Glutamatergic neuron (in vitro differentiated cells): ENCODE measurements around the gene DAO. TPM values are rescaled to one million over a fixed set of nuclear protein-coding genes. Genes with fewer than 3 reads are reported as not detected.

Experiments used
- DNase-seq: peaks from one replicate; pipeline ENCODE4 v3.0.0; 2022
- H3K27ac Mint-ChIP-seq: one replicate; pipeline ENCODE4 v1.8.0; 2020; ENCODE audit warnings: mild to moderate bottlenecking, mixed read lengths, inconsistent platforms; ENCODE audit not compliant: unreplicated experiment
- H3K27me3 Mint-ChIP-seq: one replicate; pipeline ENCODE4 v1.8.0; 2020; ENCODE audit warnings: mild to moderate bottlenecking, moderate library complexity, mixed read lengths, inconsistent platforms; ENCODE audit not compliant: unreplicated experiment
- H3K36me3 Mint-ChIP-seq: one replicate; pipeline ENCODE4 v1.8.0; 2020; ENCODE audit warnings: mild to moderate bottlenecking, mixed read lengths, inconsistent platforms; ENCODE audit not compliant: unreplicated experiment
- H3K4me1 Mint-ChIP-seq: one replicate; pipeline ENCODE4 v1.8.0; 2020; ENCODE audit warnings: mild to moderate bottlenecking, low read depth, mixed read lengths, inconsistent platforms; ENCODE audit not compliant: unreplicated experiment
- H3K4me3 Mint-ChIP-seq: one replicate; pipeline ENCODE4 v1.8.0; 2020; ENCODE audit warnings: mild to moderate bottlenecking, mixed read lengths, inconsistent platforms; ENCODE audit not compliant: unreplicated experiment
- H3K9me3 Mint-ChIP-seq: one replicate; pipeline ENCODE4 v1.8.0; 2020; ENCODE audit warnings: mild to moderate bottlenecking, moderate library complexity, mixed read lengths, inconsistent platforms; ENCODE audit not compliant: unreplicated experiment
- CTCF ChIP-seq: fragments of 200-600 bp; sonication (generic); IDR thresholded peaks from one replicate; pipeline ENCODE4 v1.5.0; 2021; ENCODE audit not compliant: partially characterized antibody, unreplicated experiment
- total RNA-seq: library from RNA; stranded (reverse); fragmentation: NEBNext Ultra II Directional; extraction: Animal tissue kit (Norgen Biotek cat#: 25700); gene quantifications from one replicate; pipeline ENCODE4 v1.2.1, GENCODE V29; 2021; ENCODE audit not compliant: unreplicated experiment

The DAO gene
- total RNA-seq, 1 donor from 2014 or later: not detected

GRCh38 chr12:108886873-108887629, 7.2 kb downstream of the DAO start:
- H3K27ac Mint-ChIP-seq: no peak overlapping the region
- TF ChIP-seq CTCF: no peak
- H3K4me1 Mint-ChIP-seq: no peaks in the 10 kb centered on the region
- H3K36me3 Mint-ChIP-seq: peaks cover 5% of the 10 kb centered on the region
- peaks cover under 1% of the 10 kb centered on the region for H3K27me3 Mint-ChIP-seq
- H3K9me3 Mint-ChIP-seq: no peaks in the 10 kb centered on the region
- no peak for DNase-seq
- H3K4me3 Mint-ChIP-seq: no peak overlapping the region

DNA sequence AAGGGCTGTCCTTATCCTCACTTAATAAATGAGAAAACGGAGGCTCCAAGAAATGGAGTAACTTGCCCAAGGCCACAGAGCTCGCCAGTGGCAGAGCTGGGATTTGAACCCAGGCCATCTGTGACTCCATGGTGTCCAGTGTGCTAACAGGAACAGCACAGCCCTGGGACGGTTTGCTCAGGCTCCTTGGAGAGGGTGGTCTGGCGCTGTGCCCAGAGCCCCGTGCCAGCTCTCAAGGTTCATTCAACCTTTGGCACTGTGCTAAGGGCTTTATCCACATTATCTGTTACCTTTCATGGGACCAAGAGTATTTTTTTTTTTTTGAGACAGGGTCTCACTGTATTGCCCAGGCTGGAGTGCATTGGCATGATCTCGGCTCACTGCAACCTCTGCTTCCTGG, 8.1 kb downstream of the DAO start:
- Mint-ChIP-seq H3K36me3 (peaks cover 5% of the 10 kb centered on the region), H3K4me1 (no peaks in the 10 kb centered on the region), H3K4me3 (no peak overlapping the region), H3K27me3 (no peaks in the 10 kb centered on the region), H3K27ac (no peak overlapping the region), H3K9me3 (no peaks in the 10 kb centered on the region)
- no peak for TF ChIP-seq CTCF
- DNase-seq: no peak

GRCh38 chr12:108890208-108890607, 10.3 kb downstream of the DAO start:
- H3K27me3 Mint-ChIP-seq: no peaks in the 10 kb centered on the region
- no peaks in the 10 kb centered on the region for H3K4me1 Mint-ChIP-seq
- peaks cover 5% of the 10 kb centered on the region for H3K36me3 Mint-ChIP-seq
- no peaks in the 10 kb centered on the region for H3K9me3 Mint-ChIP-seq
- H3K4me3 Mint-ChIP-seq: no peak overlapping the region
- no peak for TF ChIP-seq CTCF
- DNase-seq: no peak
- H3K27ac Mint-ChIP-seq: no peak overlapping the region

- Mint-ChIP-seq H3K4me1 (no peaks in the 10 kb centered on the region), H3K27me3 (no peaks in the 10 kb centered on the region), H3K4me3 (no peak overlapping the region), H3K9me3 (peaks cover 2% of the 10 kb centered on the region), H3K36me3 (peaks cover 4% of the 10 kb centered on the region), H3K27ac (peak overlapping the region; percentile 5)
- TF ChIP-seq CTCF: no peak
- no peak for DNase-seq
Observed at GRCh38 chr12:108895220-108895802, 15.4 kb downstream of the DAO start.

- no peaks in the 10 kb centered on the region for H3K4me1 Mint-ChIP-seq
- H3K4me3 Mint-ChIP-seq: no peak overlapping the region
- H3K27me3 Mint-ChIP-seq: peaks cover 4% of the 10 kb centered on the region
- no peaks in the 10 kb centered on the region for H3K36me3 Mint-ChIP-seq
- no peak for TF ChIP-seq CTCF
- no peak overlapping the region for H3K27ac Mint-ChIP-seq
- DNase-seq: no peak
- peaks cover 2% of the 10 kb centered on the region for H3K9me3 Mint-ChIP-seq
Observed at GRCh38 chr12:108896336-108896735, 16.4 kb downstream of the DAO start.
